Naive B cell (primary cell): ENCODE measurements around the gene FDX1. TPM values are rescaled to one million over a fixed set of nuclear protein-coding genes. Genes with fewer than 3 reads are reported as not detected.

Experiments used
- ATAC-seq, 2 donors: fragments of 150-1000 bp; cut with Tn5 transposase; 2 replicates each; pipeline ENCODE4 v1.10.0; 2021; ENCODE audit warnings: low read depth in 2 of 2, mild to moderate bottlenecking in 2 of 2, moderate library complexity in 2 of 2
- DNase-seq: peaks from one replicate; pipeline ENCODE4 v3.0.0; 2022
- H3K27ac Mint-ChIP-seq, 6 donors: one replicate each; pipeline ENCODE4 v1.8.0; 2020 to 2022; ENCODE audit warnings: mild to moderate bottlenecking in 6 of 6, mixed read lengths in 6 of 6, moderate library complexity in 5 of 6, inconsistent platforms in 2 of 6
- H3K27me3 Mint-ChIP-seq, 3 donors: one replicate each; pipeline ENCODE4 v1.8.0; 2021 to 2022; ENCODE audit warnings: mixed read lengths in 3 of 3, mild to moderate bottlenecking in 1 of 3
- H3K36me3 Mint-ChIP-seq, 2 donors: one replicate each; pipeline ENCODE4 v1.8.0; 2020 to 2022; ENCODE audit warnings: mixed read lengths in 2 of 2, inconsistent platforms in 1 of 2, mild to moderate bottlenecking in 1 of 2
- H3K4me1 Mint-ChIP-seq, 3 donors: one replicate each; pipeline ENCODE4 v1.8.0; 2020 to 2022; ENCODE audit warnings: mixed read lengths in 3 of 3, inconsistent platforms in 1 of 3, mild to moderate bottlenecking in 1 of 3, moderate library complexity in 1 of 3
- H3K4me3 Mint-ChIP-seq, 8 donors: one replicate each; pipeline ENCODE4 v1.8.0; 2020 to 2022; ENCODE audit warnings: mild to moderate bottlenecking in 8 of 8, mixed read lengths in 8 of 8, moderate library complexity in 8 of 8, inconsistent platforms in 2 of 8
- H3K9me3 Mint-ChIP-seq, 7 donors: one replicate each; pipeline ENCODE4 v1.8.0; 2020 to 2022; ENCODE audit warnings: mixed read lengths in 7 of 7, mild to moderate bottlenecking in 5 of 7, inconsistent platforms in 2 of 7, moderate library complexity in 1 of 7
- polyA plus RNA-seq, 6 donors: library from polyadenylated mRNA; unstranded; fragments of 300-500 nt; fragmentation: Illumina TruSeq; gene quantifications; one replicate each; pipeline ENCODE4 v1.2.3, GENCODE V29; 2021; ENCODE audit warnings: low read depth in 6 of 6

The FDX1 gene
- polyA plus RNA-seq, 6 donors from 2014 or later: 15.2 to 19.6 (median 16.7) TPM

GRCh38 chr11:110455718-110456117 is 26.0 kb downstream of the FDX1 start:
- Mint-ChIP-seq H3K4me1 (peaks cover 0 to 16% (median 11%) of the 10 kb centered on the region in 3 donors), H3K27me3 (no peaks in the 10 kb centered on the region), H3K36me3 (peaks cover 0 to 12% of the 10 kb centered on the region in 2 donors), H3K4me3 (no peak overlapping the region), H3K27ac (no peak overlapping the region), H3K9me3 (no peaks in the 10 kb centered on the region)
- DNase-seq (no peak), ATAC-seq (no peak)

GRCh38 chr11:110463153-110463552 is 33.4 kb downstream of the FDX1 start:
- DNase-seq: peak; percentile 41
- no peaks in the 10 kb centered on the region for H3K9me3 Mint-ChIP-seq
- H3K4me3 Mint-ChIP-seq: no peak overlapping the region
- peak; percentile 55 to 78 for ATAC-seq
- H3K36me3 Mint-ChIP-seq: peaks cover 0 to 6% of the 10 kb centered on the region in 2 donors
- peaks cover 0 to 2% (median 0%) of the 10 kb centered on the region in 3 donors for H3K4me1 Mint-ChIP-seq
- no peak overlapping the region for H3K27ac Mint-ChIP-seq
- H3K27me3 Mint-ChIP-seq: no peaks in the 10 kb centered on the region

GRCh38 chr11:110465231-110465630 is 35.5 kb downstream of the FDX1 start:
- Mint-ChIP-seq H3K4me1 (peaks cover 0 to 2% (median 0%) of the 10 kb centered on the region in 3 donors), H3K9me3 (no peaks in the 10 kb centered on the region), H3K4me3 (no peak overlapping the region), H3K27me3 (no peaks in the 10 kb centered on the region), H3K36me3 (peaks cover 0 to 6% of the 10 kb centered on the region in 2 donors), H3K27ac (peak overlapping the region in 1 of 6 donors; percentile 7)
- ATAC-seq: no peak
- DNase-seq: no peak

- Mint-ChIP-seq H3K27me3 (no peaks in the 10 kb centered on the region), H3K27ac (no peak overlapping the region), H3K4me3 (no peak overlapping the region), H3K9me3 (no peaks in the 10 kb centered on the region), H3K4me1 (peaks cover 0 to 2% (median 0%) of the 10 kb centered on the region in 3 donors), H3K36me3 (peaks cover 0 to 6% of the 10 kb centered on the region in 2 donors)
- ATAC-seq (no peak), DNase-seq (no peak)
These were observed 37.8 kb downstream of the FDX1 start for GRCh38 chr11:110467556-110467955.

- no peaks in the 10 kb centered on the region for H3K9me3 Mint-ChIP-seq
- DNase-seq (no peak), ATAC-seq (no peak)
- H3K4me1 Mint-ChIP-seq: peaks cover 0 to 2% (median 0%) of the 10 kb centered on the region in 3 donors
- H3K36me3 Mint-ChIP-seq: peaks cover 0 to 6% of the 10 kb centered on the region in 2 donors
- H3K27ac Mint-ChIP-seq: no peak overlapping the region
- no peak overlapping the region for H3K4me3 Mint-ChIP-seq
- no peaks in the 10 kb centered on the region for H3K27me3 Mint-ChIP-seq
These were observed 38.4 kb downstream of the FDX1 start for GRCh38 chr11:110468121-110468520.

GRCh38 chr11:110469127-110469526 is 39.4 kb downstream of the FDX1 start:
- no peak overlapping the region for H3K4me3 Mint-ChIP-seq
- H3K27me3 Mint-ChIP-seq: no peaks in the 10 kb centered on the region
- no peak for DNase-seq
- H3K36me3 Mint-ChIP-seq: peaks cover 0 to 6% of the 10 kb centered on the region in 2 donors
- H3K9me3 Mint-ChIP-seq: no peaks in the 10 kb centered on the region
- H3K4me1 Mint-ChIP-seq: no peaks in the 10 kb centered on the region
- ATAC-seq: no peak
- H3K27ac Mint-ChIP-seq: no peak overlapping the region

- ATAC-seq (no peak), DNase-seq (no peak)
- Mint-ChIP-seq H3K27me3 (no peaks in the 10 kb centered on the region), H3K4me1 (peaks cover 0 to 4% (median 0%) of the 10 kb centered on the region in 3 donors), H3K4me3 (no peak overlapping the region), H3K36me3 (peaks cover 0 to 6% of the 10 kb centered on the region in 2 donors), H3K27ac (no peak overlapping the region), H3K9me3 (no peaks in the 10 kb centered on the region)
These were observed 41.0 kb downstream of the FDX1 start for GRCh38 chr11:110470716-110471115.

GRCh38 chr11:110471371-110471770 is 41.6 kb downstream of the FDX1 start:
- peak overlapping the region in 1 of 6 donors; percentile 69 for H3K27ac Mint-ChIP-seq
- H3K27me3 Mint-ChIP-seq: no peaks in the 10 kb centered on the region
- H3K4me1 Mint-ChIP-seq: peaks cover 0 to 4% (median 0%) of the 10 kb centered on the region in 3 donors
- no peak for DNase-seq
- H3K36me3 Mint-ChIP-seq: peaks cover 0 to 6% of the 10 kb centered on the region in 2 donors
- H3K9me3 Mint-ChIP-seq: no peaks in the 10 kb centered on the region
- no peak for ATAC-seq
- H3K4me3 Mint-ChIP-seq: no peak overlapping the region

- H3K27me3 Mint-ChIP-seq: no peaks in the 10 kb centered on the region
- H3K36me3 Mint-ChIP-seq: peaks cover 0 to 6% of the 10 kb centered on the region in 2 donors
- ATAC-seq (no peak), DNase-seq (no peak)
- peaks cover 0 to 4% (median 0%) of the 10 kb centered on the region in 3 donors for H3K4me1 Mint-ChIP-seq
- H3K4me3 Mint-ChIP-seq: no peak overlapping the region
- no peak overlapping the region for H3K27ac Mint-ChIP-seq
- no peaks in the 10 kb centered on the region for H3K9me3 Mint-ChIP-seq
These were observed 43.1 kb downstream of the FDX1 start for GRCh38 chr11:110472858-110473257.

- H3K27ac Mint-ChIP-seq: peak overlapping the region in 1 of 6 donors; percentile 68
- peaks cover 0 to 4% (median 0%) of the 10 kb centered on the region in 3 donors for H3K4me1 Mint-ChIP-seq
- peaks cover 0 to 6% of the 10 kb centered on the region in 2 donors for H3K36me3 Mint-ChIP-seq
- no peak for ATAC-seq
- no peaks in the 10 kb centered on the region for H3K27me3 Mint-ChIP-seq
- no peak for DNase-seq
- H3K9me3 Mint-ChIP-seq: no peaks in the 10 kb centered on the region
- no peak overlapping the region for H3K4me3 Mint-ChIP-seq
These were observed 44.0 kb downstream of the FDX1 start for GRCh38 chr11:110473706-110474105.

GRCh38 chr11:110474578-110474977 is 44.8 kb downstream of the FDX1 start:
- no peak overlapping the region for H3K4me3 Mint-ChIP-seq
- peak overlapping the region in 2 of 6 donors; percentile 12 to 69 for H3K27ac Mint-ChIP-seq
- H3K4me1 Mint-ChIP-seq: peaks cover 0 to 4% (median 0%) of the 10 kb centered on the region in 3 donors
- no peaks in the 10 kb centered on the region for H3K27me3 Mint-ChIP-seq
- ATAC-seq (no peak), DNase-seq (no peak)
- H3K9me3 Mint-ChIP-seq: no peaks in the 10 kb centered on the region
- H3K36me3 Mint-ChIP-seq: peaks cover 0 to 6% of the 10 kb centered on the region in 2 donors

- peaks cover 0 to 6% of the 10 kb centered on the region in 2 donors for H3K36me3 Mint-ChIP-seq
- H3K27me3 Mint-ChIP-seq: no peaks in the 10 kb centered on the region
- H3K4me1 Mint-ChIP-seq: peaks cover 0 to 4% (median 0%) of the 10 kb centered on the region in 3 donors
- ATAC-seq: no peak
- no peaks in the 10 kb centered on the region for H3K9me3 Mint-ChIP-seq
- DNase-seq: no peak
- no peak overlapping the region for H3K4me3 Mint-ChIP-seq
- H3K27ac Mint-ChIP-seq: no peak overlapping the region
These were observed 45.9 kb downstream of the FDX1 start for GRCh38 chr11:110475671-110476070.

- ATAC-seq: no peak
- no peaks in the 10 kb centered on the region for H3K36me3 Mint-ChIP-seq
- no peak for DNase-seq
- no peak overlapping the region for H3K27ac Mint-ChIP-seq
- H3K27me3 Mint-ChIP-seq: no peaks in the 10 kb centered on the region
- no peak overlapping the region for H3K4me3 Mint-ChIP-seq
- peaks cover 0 to 4% (median 0%) of the 10 kb centered on the region in 3 donors for H3K4me1 Mint-ChIP-seq
- peaks cover 0 to 2% (median 0%) of the 10 kb centered on the region in 7 donors for H3K9me3 Mint-ChIP-seq
These were observed 48.7 kb downstream of the FDX1 start for GRCh38 chr11:110478410-110478809.

- Mint-ChIP-seq H3K27ac (peak overlapping the region in 1 of 6 donors; percentile 9), H3K27me3 (peaks cover 0 to under 1% (median 0%) of the 10 kb centered on the region in 3 donors), H3K9me3 (peaks cover 0 to 2% (median 0%) of the 10 kb centered on the region in 7 donors), H3K36me3 (no peaks in the 10 kb centered on the region), H3K4me1 (peaks cover 0 to 3% (median 0%) of the 10 kb centered on the region in 3 donors), H3K4me3 (no peak overlapping the region)
- DNase-seq: no peak
- no peak for ATAC-seq
These were observed 49.7 kb downstream of the FDX1 start for GRCh38 chr11:110479108-110480101.
